Pulmonary artery endothelial cell (primary cell): ENCODE results near the gene IGHMBP2. TPM values are rescaled to one million over a fixed set of nuclear protein-coding genes. Genes with fewer than 3 reads are reported as not detected.

ENCODE experiments used
- DNase-seq: peaks from one replicate; pipeline ENCODE4 v3.0.0-alpha.2; 2011; ENCODE audit warnings: low read depth, low spot score
- total RNA-seq: library from RNA; depleted of rRNA; stranded (reverse); fragments of >200 nt; gene quantifications from 2 replicates; pipeline ENCODE4 v1.2.3, GENCODE V29; 2014

The IGHMBP2 gene
- total RNA-seq, 1 donor from 2014 or later: 9.1 TPM

- DNase-seq: no peak
Observed at GRCh38 chr11:68939583-68940555, 36.2 kb downstream of the IGHMBP2 start.

GRCh38 chr11:68940651-68941323, 37.1 kb downstream of the IGHMBP2 start:
- DNase-seq: no peak

- DNase-seq: no peak
Observed at GRCh38 chr11:68941324-68942094, 37.8 kb downstream of the IGHMBP2 start.

- no peak for DNase-seq
Observed at GRCh38 chr11:68942095-68942620, 38.5 kb downstream of the IGHMBP2 start.

GRCh38 chr11:68942751-68943271, 39.1 kb downstream of the IGHMBP2 start:
- no peak for DNase-seq

GRCh38 chr11:68946416-68947090, 42.9 kb downstream of the IGHMBP2 start:
- DNase-seq: peak; percentile 15

GRCh38 chr11:68947151-68947550, 43.5 kb downstream of the IGHMBP2 start:
- DNase-seq: no peak

GRCh38 chr11:68948496-68948895, 44.8 kb downstream of the IGHMBP2 start:
- DNase-seq: no peak

GRCh38 chr11:68948935-68949334, 45.2 kb downstream of the IGHMBP2 start:
- DNase-seq: no peak

- no peak for DNase-seq
Observed at GRCh38 chr11:68950270-68950669, 46.6 kb downstream of the IGHMBP2 start.

- DNase-seq: no peak
Observed at GRCh38 chr11:68950762-68951161, 47.1 kb downstream of the IGHMBP2 start.

- no peak for DNase-seq
Observed at GRCh38 chr11:68954836-68955606, 51.3 kb downstream of the IGHMBP2 start.

GRCh38 chr11:68955607-68955958, 51.9 kb downstream of the IGHMBP2 start:
- DNase-seq: no peak

- DNase-seq: no peak
Observed at GRCh38 chr11:68956142-68956541, 52.5 kb downstream of the IGHMBP2 start.

GRCh38 chr11:68956547-68957254, 53.0 kb downstream of the IGHMBP2 start:
- no peak for DNase-seq

GRCh38 chr11:68958211-68958610, 54.5 kb downstream of the IGHMBP2 start:
- DNase-seq: no peak

GRCh38 chr11:68959465-68960293, 56.0 kb downstream of the IGHMBP2 start:
- DNase-seq: no peak

- DNase-seq: no peak
Observed at GRCh38 chr11:68960294-68961071, 56.8 kb downstream of the IGHMBP2 start.
